ENCODE measurements around the gene RMRP. TPM values are rescaled to one million over a fixed set of nuclear protein-coding genes. Genes with fewer than 3 reads are reported as not detected.

RMRP gene
- total and polyA plus RNA-seq, 9 of the 15 experiments (the other 6 are each of a cell fraction or from before 2014, with no cell fraction given), result 75.7 to 89,974 (median 13,378) TPM; not detected in 3

DNA sequence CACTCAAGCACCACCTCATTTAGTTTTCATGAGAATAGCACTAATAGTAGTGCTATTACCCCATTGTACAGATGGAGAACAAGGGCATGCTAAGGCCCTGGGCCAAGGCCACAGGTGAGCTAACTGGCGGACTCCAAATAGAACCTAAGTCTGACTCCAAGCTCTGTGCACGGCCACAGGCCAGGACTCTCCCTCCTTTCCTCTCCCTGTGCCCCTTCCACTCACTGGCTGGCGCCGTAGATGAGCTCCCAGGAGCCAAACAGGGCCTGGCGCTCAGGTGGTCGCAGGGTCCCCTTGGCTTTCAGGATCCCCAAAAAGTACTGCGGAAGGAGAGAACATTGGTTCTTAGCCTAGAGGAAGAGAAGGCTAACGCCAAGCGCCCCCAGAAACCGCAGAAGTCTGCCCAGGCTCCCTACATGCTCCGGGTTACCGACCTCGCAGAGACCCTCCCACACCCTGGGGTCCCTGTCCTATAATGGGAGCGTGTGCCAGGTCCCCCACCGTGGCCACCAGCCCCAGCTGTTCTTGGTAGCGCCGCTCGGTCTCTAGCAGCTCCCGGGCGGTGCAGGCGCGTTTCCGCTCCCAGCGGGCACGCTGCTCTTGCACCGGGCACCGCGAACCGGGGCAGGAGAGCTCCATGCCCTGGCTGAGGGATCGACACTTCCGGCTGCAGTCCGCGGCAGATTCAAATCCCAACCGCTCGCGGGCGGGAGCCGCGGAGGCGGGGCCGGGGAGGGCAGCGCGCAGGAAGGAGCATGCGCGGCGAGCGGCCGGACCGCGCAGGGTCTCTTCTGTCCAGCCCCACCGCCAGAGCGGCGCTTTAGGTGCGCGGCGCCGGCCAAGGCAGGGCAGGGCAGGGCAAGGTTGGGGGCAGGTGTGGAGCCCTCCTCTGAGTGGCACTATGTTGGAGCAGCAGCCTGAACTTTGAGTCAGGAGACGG, 7.0 kb upstream of the RMRP start, which contains the start of gene ARHGEF39 (continued):
- no peak for TF ChIP-seq BHLHE40 (IDR thresholded peaks at IDR 0.05; ENCODE audit: low read length)
- peak; percentile 65 for TF ChIP-seq RBBP5 (IDR thresholded peaks at IDR 0.05; ENCODE audit: borderline replicate concordance, insufficient read depth, low read length, poor library complexity, severe bottlenecking)
- no peak for TF ChIP-seq CBFA2T2 (conservative IDR thresholded peaks at IDR 0.05)
- TF ChIP-seq, protein P1, sequence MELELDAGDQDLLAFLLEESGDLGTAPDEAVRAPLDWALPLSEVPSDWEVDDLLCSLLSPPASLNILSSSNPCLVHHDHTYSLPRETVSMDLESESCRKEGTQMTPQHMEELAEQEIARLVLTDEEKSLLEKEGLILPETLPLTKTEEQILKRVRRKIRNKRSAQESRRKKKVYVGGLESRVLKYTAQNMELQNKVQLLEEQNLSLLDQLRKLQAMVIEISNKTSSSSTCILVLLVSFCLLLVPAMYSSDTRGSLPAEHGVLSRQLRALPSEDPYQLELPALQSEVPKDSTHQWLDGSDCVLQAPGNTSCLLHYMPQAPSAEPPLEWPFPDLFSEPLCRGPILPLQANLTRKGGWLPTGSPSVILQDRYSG (tag; conservative IDR thresholded peaks at IDR 0.05; ENCODE audit: low read depth), result no peak
- no peak for TF ChIP-seq TCF7L2 (IDR thresholded peaks at IDR 0.05; ENCODE audit: low read depth, low read length)
- TF ChIP-seq HCFC1 (IDR thresholded peaks at IDR 0.05; ENCODE audit: low read depth, low read length), result no peak
- peak; percentile 87 for TF ChIP-seq GABPA (tag; conservative IDR thresholded peaks at IDR 0.05; ENCODE audit: low read depth)
- TF ChIP-seq, protein P2, sequence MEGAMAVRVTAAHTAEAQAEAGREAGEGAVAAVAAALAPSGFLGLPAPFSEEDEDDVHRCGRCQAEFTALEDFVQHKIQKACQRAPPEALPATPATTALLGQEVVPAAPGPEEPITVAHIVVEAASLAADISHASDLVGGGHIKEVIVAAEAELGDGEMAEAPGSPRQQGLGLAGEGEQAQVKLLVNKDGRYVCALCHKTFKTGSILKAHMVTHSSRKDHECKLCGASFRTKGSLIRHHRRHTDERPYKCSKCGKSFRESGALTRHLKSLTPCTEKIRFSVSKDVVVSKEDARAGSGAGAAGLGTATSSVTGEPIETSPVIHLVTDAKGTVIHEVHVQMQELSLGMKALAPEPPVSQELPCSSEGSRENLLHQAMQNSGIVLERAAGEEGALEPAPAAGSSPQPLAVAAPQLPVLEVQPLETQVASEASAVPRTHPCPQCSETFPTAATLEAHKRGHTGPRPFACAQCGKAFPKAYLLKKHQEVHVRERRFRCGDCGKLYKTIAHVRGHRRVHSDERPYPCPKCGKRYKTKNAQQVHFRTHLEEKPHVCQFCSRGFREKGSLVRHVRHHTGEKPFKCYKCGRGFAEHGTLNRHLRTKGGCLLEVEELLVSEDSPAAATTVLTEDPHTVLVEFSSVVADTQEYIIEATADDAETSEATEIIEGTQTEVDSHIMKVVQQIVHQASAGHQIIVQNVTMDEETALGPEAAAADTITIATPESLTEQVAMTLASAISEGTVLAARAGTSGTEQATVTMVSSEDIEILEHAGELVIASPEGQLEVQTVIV (CRISPR knock-in tag; IDR thresholded peaks at IDR 0.05; ENCODE audit: borderline replicate concordance), result no peak
- peak; percentile 38; the same call in 1 of the 2 replicates for TF ChIP-seq EGR1 (conservative IDR thresholded peaks at IDR 0.05)
- TF ChIP-seq OTX1 (CRISPR knock-in tag; IDR thresholded peaks at IDR 0.05), result no peak
- no peak for TF ChIP-seq RBM34 (IDR thresholded peaks at IDR 0.05; ENCODE audit: borderline replicate concordance, insufficient read depth, low read length)
- no peak for TF ChIP-seq PRMT5 (CRISPR knock-in tag; IDR thresholded peaks at IDR 0.05)
- no peak for TF ChIP-seq RBM17 (IDR thresholded peaks at IDR 0.05; ENCODE audit: borderline replicate concordance, low read depth, low read length)
- TF ChIP-seq TAF1 (IDR thresholded peaks at IDR 0.05; ENCODE audit: control insufficient read depth, extremely low read depth, insufficient read depth, low read length, severe bottlenecking), result peak; percentile 24
- no peak for TF ChIP-seq U2AF2 (optimal IDR thresholded peaks at IDR 0.05; ENCODE audit: low read depth, low read length)
- TF ChIP-seq GTF2E2 (tag; IDR thresholded peaks at IDR 0.05), result no peak
- no peak for TF ChIP-seq SRF (CRISPR knock-in tag; IDR thresholded peaks at IDR 0.05)
- no peak for TF ChIP-seq ZNF146 (CRISPR knock-in tag; IDR thresholded peaks at IDR 0.05; ENCODE audit: unreplicated experiment)
- TF ChIP-seq MYBL2 (IDR thresholded peaks at IDR 0.05; ENCODE audit: low read depth), result peak; percentile 98
- peak; percentile 94; the same call in 1 of the 2 replicates for TF ChIP-seq MYBL2 (CRISPR knock-in tag; IDR thresholded peaks at IDR 0.05; ENCODE audit: borderline replicate concordance)
- TF ChIP-seq XRCC5 (IDR thresholded peaks at IDR 0.05; ENCODE audit: low read depth, low read length), result no peak; the same call in 1 of the 2 replicates
- TF ChIP-seq KLF6 (CRISPR knock-in tag; IDR thresholded peaks at IDR 0.05; ENCODE audit: borderline replicate concordance), result no peak
- TF ChIP-seq NR3C1 (CRISPR knock-in tag; IDR thresholded peaks at IDR 0.05), result no peak
- no peak for TF ChIP-seq ZNF75A (CRISPR knock-in tag; IDR thresholded peaks at IDR 0.05)
- no peak for TF ChIP-seq FOXK1 (CRISPR knock-in tag; IDR thresholded peaks at IDR 0.05; ENCODE audit: borderline replicate concordance)
- no peak for TF ChIP-seq ZNF507 (tag; conservative IDR thresholded peaks at IDR 0.05)
